ENCODE data around the gene C5. TPM values are rescaled to one million over a fixed set of nuclear protein-coding genes. Genes with fewer than 3 reads are reported as not detected.

The C5 gene
- total and polyA plus RNA-seq, 9 of the 15 experiments (the other 6 are each of a cell fraction or from before 2014, with no cell fraction given) = 0.08 to 0.91 (median 0.42) TPM

GRCh38 chr9:120923620-120924328 is 126.3 kb downstream of the C5 start:
- no peak overlapping the region for H3K27ac ChIP-seq (ENCODE audit: extremely low read depth, low read depth, low read length)
- POLR2A ChIA-PET = interaction anchor here (0.7 to 0.9 kb wide), 3 partner anchors 9 to 346 kb away, joined by 3 to 7 read pairs (median 4); no protein-coding TSS in a partner anchor
- H3K4me1 ChIP-seq (replicated peaks in 1 of 2; ENCODE audit: control insufficient read depth in 2 of 2, insufficient read depth in 2 of 2, low read length in 2 of 2) = peaks cover 21 to 40% of the 10 kb centered on the region in 2 experiments
- ATAC-seq = no peak
- no peaks in the 10 kb centered on the region for H4K20me1 ChIP-seq (replicated peaks; ENCODE audit: control insufficient read depth, insufficient read depth, low read length)
- H3K27me3 ChIP-seq (ENCODE audit: control insufficient read depth in 2 of 2, insufficient read depth in 2 of 2, low read length in 2 of 2) = no peaks in the 10 kb centered on the region
- no peak overlapping the region for H2AFZ ChIP-seq (ENCODE audit: low read depth, low read length)
- DNase-seq (ENCODE audit: extremely low read depth in 1 of 4, low spot score in 3 of 4) = no peak
- TF ChIP-seq KHSRP (IDR thresholded peaks at IDR 0.05) = no peak
- TF ChIP-seq, protein P1, sequence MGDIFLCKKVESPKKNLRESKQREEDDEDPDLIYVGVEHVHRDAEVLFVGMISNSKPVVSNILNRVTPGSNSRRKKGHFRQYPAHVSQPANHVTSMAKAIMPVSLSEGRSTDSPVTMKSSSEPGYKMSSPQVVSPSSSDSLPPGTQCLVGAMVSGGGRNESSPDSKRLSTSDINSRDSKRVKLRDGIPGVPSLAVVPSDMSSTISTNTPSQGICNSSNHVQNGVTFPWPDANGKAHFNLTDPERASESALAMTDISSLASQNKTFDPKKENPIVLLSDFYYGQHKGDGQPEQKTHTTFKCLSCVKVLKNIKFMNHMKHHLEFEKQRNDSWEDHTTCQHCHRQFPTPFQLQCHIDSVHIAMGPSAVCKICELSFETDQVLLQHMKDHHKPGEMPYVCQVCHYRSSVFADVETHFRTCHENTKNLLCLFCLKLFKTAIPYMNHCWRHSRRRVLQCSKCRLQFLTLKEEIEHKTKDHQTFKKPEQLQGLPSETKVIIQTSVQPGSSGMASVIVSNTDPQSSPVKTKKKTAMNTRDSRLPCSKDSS (IDR thresholded peaks at IDR 0.05; ENCODE audit: low read depth, partially characterized antibody) = no peak
- no peak for TF ChIP-seq SRSF1 (IDR thresholded peaks at IDR 0.05; ENCODE audit: low read depth, low read length)
- TF ChIP-seq NFYB (IDR thresholded peaks at IDR 0.05; ENCODE audit: extremely low read depth, insufficient read length) = no peak
- TF ChIP-seq RB1 (IDR thresholded peaks at IDR 0.05; ENCODE audit: low read depth) = no peak
- no peak for TF ChIP-seq ZNF41 (CRISPR knock-in tag; conservative IDR thresholded peaks at IDR 0.05)
- TF ChIP-seq MEF2A (IDR thresholded peaks at IDR 0.05; ENCODE audit: control insufficient read depth, low read depth, low read length) = no peak
- TF ChIP-seq ZNF75A (CRISPR knock-in tag; IDR thresholded peaks at IDR 0.05) = no peak
- TF ChIP-seq ZNF655 (CRISPR knock-in tag; IDR thresholded peaks at IDR 0.05) = no peak
- H3K79me2 ChIP-seq (ENCODE audit: control insufficient read depth, insufficient read depth, low read length) = no peaks in the 10 kb centered on the region
- CTCF ChIA-PET (ENCODE audit: low intra/inter-chr PET ratio) = no interaction called here
- H3K9ac ChIP-seq (ENCODE audit: insufficient read depth in 1 of 2, low read depth in 2 of 2, low read length in 2 of 2) = no peak overlapping the region
- in situ Hi-C loops (cut with MboI) (no loop called here), intact Hi-C loops (cut with micrococcal nuclease) (no loop called here)
- no peaks in the 10 kb centered on the region for H3K9me1 ChIP-seq (ENCODE audit: control insufficient read depth, insufficient read depth, low read length)
- no peak overlapping the region for H3K4me2 ChIP-seq (ENCODE audit: insufficient read depth, low read length)
- H3K4me3 ChIP-seq = no peak overlapping the region
- WGBS (ENCODE audit: insufficient coverage, low coverage, missing lambda C conversion rate) = 72% methylated on average over 11 of the region's 11 CpGs
- H3K9me3 ChIP-seq (replicated peaks; ENCODE audit: control insufficient read depth, insufficient read depth, low read depth, low read length) = no peaks in the 10 kb centered on the region
- FAIRE-seq = no peak
- H3K36me3 ChIP-seq (ENCODE audit: control insufficient read depth, insufficient read depth, low read length) = no peaks in the 10 kb centered on the region
- no TSS peak for BruUV-seq (replicated peaks)
